ENCODE measurements around the gene ATOX1.

ATOX1 gene

DNA sequence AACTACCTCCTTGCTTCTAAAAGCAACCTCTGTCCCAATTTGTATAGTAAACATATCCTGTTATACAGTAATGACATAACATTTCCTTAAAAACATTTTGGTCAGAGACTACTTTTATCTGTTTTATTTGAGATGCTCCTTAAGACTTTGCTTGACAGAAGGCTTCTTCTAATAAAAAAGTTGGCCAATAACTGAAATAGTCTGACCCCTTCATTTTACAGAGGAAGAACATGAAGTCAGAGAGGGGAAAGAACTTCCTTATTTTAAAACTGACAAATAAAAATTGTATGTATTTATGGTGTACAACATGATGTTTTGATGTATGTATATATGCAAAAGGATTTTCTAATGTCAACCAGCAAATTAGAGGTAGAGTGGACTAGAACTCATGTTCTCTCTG is 35.9 kb downstream of the ATOX1 start:
- H3K36me3 ChIP-seq (ENCODE audit: control insufficient read depth in 2 of 2, insufficient read depth in 1 of 2, low read length in 2 of 2), result no peaks in the 10 kb centered on the region
- ChIA-PET CTCF (interaction anchor here (0.6 to 6.3 kb wide), 5 partner anchors 17 to 63 kb away, joined by 3 to 103 read pairs (median 4); no protein-coding TSS in a partner anchor), POLR2A (interaction anchor here (1.5 kb wide), 1 partner anchor 49 kb away, joined by 6 read pairs; the partner anchor contains the start of gene G3BP1)
- TF ChIP-seq ZNF423 (tag by site-specific recombination; IDR thresholded peaks at IDR 0.05) (no peak), KLF8 (tag by site-specific recombination; IDR thresholded peaks at IDR 0.05) (no peak), GLIS1 (tag by site-specific recombination; IDR thresholded peaks at IDR 0.05) (no peak), ZNF292 (tag by site-specific recombination; IDR thresholded peaks at IDR 0.05; ENCODE audit: borderline replicate concordance, low read depth) (no peak), SP7 (tag by site-specific recombination; IDR thresholded peaks at IDR 0.05) (no peak), ZNF692 (tag by site-specific recombination; IDR thresholded peaks at IDR 0.05) (no peak), ZNF768 (tag by site-specific recombination; IDR thresholded peaks at IDR 0.05) (no peak), ZNF266 (tag by site-specific recombination; IDR thresholded peaks at IDR 0.05; ENCODE audit: low read depth) (no peak), ZNF558 (tag by site-specific recombination; IDR thresholded peaks at IDR 0.05) (no peak), ZNF169 (tag by site-specific recombination; IDR thresholded peaks at IDR 0.05) (no peak)
- TF ChIP-seq, protein P1, sequence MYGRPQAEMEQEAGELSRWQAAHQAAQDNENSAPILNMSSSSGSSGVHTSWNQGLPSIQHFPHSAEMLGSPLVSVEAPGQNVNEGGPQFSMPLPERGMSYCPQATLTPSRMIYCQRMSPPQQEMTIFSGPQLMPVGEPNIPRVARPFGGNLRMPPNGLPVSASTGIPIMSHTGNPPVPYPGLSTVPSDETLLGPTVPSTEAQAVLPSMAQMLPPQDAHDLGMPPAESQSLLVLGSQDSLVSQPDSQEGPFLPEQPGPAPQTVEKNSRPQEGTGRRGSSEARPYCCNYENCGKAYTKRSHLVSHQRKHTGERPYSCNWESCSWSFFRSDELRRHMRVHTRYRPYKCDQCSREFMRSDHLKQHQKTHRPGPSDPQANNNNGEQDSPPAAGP (tag by site-specific recombination; IDR thresholded peaks at IDR 0.05), result no peak
- TF ChIP-seq, protein P2, sequence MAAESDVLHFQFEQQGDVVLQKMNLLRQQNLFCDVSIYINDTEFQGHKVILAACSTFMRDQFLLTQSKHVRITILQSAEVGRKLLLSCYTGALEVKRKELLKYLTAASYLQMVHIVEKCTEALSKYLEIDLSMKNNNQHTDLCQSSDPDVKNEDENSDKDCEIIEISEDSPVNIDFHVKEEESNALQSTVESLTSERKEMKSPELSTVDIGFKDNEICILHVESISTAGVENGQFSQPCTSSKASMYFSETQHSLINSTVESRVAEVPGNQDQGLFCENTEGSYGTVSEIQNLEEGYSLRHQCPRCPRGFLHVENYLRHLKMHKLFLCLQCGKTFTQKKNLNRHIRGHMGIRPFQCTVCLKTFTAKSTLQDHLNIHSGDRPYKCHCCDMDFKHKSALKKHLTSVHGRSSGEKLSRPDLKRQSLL (tag by site-specific recombination; IDR thresholded peaks at IDR 0.05), result no peak
- H3K27ac ChIP-seq (ENCODE audit: extremely low read depth, low read depth, low read length), result no peak overlapping the region
- no peaks in the 10 kb centered on the region for H3K4me1 ChIP-seq (ENCODE audit: control insufficient read depth, insufficient read depth, low read length)
- H3K9me3 ChIP-seq (ENCODE audit: control insufficient read depth, insufficient read depth, low read depth, low read length), result no peaks in the 10 kb centered on the region
- no peak overlapping the region for H3K4me3 ChIP-seq (ENCODE audit: low read depth, low read length)

DNA sequence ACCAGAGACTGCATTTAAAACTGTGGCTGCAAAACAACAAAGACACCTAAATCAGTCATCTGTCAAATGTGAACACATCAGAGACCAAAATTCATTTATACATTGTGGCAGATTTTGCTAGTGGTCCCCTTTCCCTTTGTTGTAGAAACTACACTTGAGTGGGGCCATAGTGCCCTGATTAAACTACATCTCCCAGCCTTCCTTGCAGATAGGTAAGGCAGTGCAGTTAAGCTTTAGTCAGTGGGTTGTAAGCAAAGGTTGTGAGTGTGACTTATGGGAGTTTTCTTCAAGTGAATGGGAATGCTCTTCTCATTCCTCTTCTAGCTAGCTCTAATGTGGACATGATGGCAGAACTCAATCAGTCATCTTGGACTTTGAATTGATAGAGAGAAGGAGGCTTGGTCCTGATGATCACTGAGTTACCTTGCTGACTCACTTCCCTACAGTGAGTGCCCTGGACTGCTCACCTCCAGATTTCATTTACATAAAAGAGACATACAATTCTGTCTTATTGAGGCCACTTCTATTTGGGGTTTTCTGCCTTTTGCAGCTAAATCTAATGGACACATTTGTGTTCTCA is 36.5 kb downstream of the ATOX1 start:
- CTCF ChIA-PET, result interaction anchor here (0.6 to 6.3 kb wide), 7 partner anchors 17 to 70 kb away, joined by 3 to 103 read pairs (median 4); no protein-coding TSS in a partner anchor
- TF ChIP-seq ZNF112 (tag by site-specific recombination; IDR thresholded peaks at IDR 0.05), result no peak
- H3K9me3 ChIP-seq (ENCODE audit: control insufficient read depth, insufficient read depth, low read depth, low read length), result no peaks in the 10 kb centered on the region
- H3K4me3 ChIP-seq (ENCODE audit: low read depth, low read length), result no peak overlapping the region
- no peaks in the 10 kb centered on the region for H3K4me1 ChIP-seq (ENCODE audit: control insufficient read depth, insufficient read depth, low read length)
- H3K27ac ChIP-seq (ENCODE audit: extremely low read depth, low read depth, low read length), result no peak overlapping the region
- H3K36me3 ChIP-seq (ENCODE audit: control insufficient read depth in 2 of 2, insufficient read depth in 1 of 2, low read length in 2 of 2), result no peaks in the 10 kb centered on the region
- POLR2A ChIA-PET, result interaction anchor here (1.5 kb wide), 1 partner anchor 49 kb away, joined by 6 read pairs; the partner anchor contains the start of gene G3BP1

DNA sequence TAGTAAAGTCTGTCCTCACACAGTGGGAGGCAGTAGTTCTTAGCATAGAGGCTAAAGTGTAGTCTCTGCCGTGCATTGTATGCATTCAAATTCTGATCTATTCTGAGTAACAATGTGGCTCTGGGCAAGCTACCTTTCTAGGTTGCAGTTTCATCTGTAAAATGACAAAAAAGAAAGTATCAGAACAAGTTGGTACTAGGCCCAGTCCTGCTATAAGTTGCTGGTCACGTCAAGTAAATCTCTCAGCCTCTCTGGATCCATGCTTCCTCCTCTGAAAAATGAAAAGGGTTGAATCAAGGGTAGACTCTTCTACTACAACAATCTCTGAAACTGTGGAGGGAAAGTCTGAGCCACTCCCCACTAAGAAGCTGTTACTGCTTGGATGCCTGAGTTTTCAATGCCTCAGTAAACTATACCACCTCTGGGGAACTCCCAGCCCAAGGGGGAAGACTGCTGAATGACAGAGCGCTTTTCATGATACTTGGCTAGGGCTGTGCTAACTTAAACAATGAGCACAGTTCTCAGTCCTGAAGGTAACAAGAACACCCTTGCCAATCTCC is 37.3 kb downstream of the ATOX1 start:
- CTCF ChIA-PET, result interaction anchor here (0.6 to 6.3 kb wide), 8 partner anchors 14 to 730 kb away, joined by 3 to 103 read pairs (median 4); no protein-coding TSS in a partner anchor
- POLR2A ChIA-PET, result interaction anchor here (1.0 to 1.5 kb wide), 2 partner anchors 19 to 50 kb away, joined by 3 to 6 read pairs; partner anchors contain the start of gene G3BP1
- Histone ChIP-seq H3K36me3 (ENCODE audit: control insufficient read depth in 2 of 2, insufficient read depth in 1 of 2, low read length in 2 of 2) (no peaks in the 10 kb centered on the region), H3K27ac (ENCODE audit: extremely low read depth, low read depth, low read length) (no peak overlapping the region), H3K4me3 (ENCODE audit: low read depth, low read length) (no peak overlapping the region), H3K9me3 (ENCODE audit: control insufficient read depth, insufficient read depth, low read depth, low read length) (no peaks in the 10 kb centered on the region), H3K4me1 (ENCODE audit: control insufficient read depth, insufficient read depth, low read length) (no peaks in the 10 kb centered on the region)
- TF ChIP-seq, protein P3, sequence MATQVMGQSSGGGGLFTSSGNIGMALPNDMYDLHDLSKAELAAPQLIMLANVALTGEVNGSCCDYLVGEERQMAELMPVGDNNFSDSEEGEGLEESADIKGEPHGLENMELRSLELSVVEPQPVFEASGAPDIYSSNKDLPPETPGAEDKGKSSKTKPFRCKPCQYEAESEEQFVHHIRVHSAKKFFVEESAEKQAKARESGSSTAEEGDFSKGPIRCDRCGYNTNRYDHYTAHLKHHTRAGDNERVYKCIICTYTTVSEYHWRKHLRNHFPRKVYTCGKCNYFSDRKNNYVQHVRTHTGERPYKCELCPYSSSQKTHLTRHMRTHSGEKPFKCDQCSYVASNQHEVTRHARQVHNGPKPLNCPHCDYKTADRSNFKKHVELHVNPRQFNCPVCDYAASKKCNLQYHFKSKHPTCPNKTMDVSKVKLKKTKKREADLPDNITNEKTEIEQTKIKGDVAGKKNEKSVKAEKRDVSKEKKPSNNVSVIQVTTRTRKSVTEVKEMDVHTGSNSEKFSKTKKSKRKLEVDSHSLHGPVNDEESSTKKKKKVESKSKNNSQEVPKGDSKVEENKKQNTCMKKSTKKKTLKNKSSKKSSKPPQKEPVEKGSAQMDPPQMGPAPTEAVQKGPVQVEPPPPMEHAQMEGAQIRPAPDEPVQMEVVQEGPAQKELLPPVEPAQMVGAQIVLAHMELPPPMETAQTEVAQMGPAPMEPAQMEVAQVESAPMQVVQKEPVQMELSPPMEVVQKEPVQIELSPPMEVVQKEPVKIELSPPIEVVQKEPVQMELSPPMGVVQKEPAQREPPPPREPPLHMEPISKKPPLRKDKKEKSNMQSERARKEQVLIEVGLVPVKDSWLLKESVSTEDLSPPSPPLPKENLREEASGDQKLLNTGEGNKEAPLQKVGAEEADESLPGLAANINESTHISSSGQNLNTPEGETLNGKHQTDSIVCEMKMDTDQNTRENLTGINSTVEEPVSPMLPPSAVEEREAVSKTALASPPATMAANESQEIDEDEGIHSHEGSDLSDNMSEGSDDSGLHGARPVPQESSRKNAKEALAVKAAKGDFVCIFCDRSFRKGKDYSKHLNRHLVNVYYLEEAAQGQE (tag by site-specific recombination; IDR thresholded peaks at IDR 0.05), result no peak
- TF ChIP-seq, protein P4, sequence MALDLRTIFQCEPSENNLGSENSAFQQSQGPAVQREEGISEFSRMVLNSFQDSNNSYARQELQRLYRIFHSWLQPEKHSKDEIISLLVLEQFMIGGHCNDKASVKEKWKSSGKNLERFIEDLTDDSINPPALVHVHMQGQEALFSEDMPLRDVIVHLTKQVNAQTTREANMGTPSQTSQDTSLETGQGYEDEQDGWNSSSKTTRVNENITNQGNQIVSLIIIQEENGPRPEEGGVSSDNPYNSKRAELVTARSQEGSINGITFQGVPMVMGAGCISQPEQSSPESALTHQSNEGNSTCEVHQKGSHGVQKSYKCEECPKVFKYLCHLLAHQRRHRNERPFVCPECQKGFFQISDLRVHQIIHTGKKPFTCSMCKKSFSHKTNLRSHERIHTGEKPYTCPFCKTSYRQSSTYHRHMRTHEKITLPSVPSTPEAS (tag by site-specific recombination; IDR thresholded peaks at IDR 0.05), result no peak
- TF ChIP-seq KLF7 (tag by site-specific recombination; IDR thresholded peaks at IDR 0.05; ENCODE audit: borderline replicate concordance) (no peak), ZNF664 (tag by site-specific recombination; IDR thresholded peaks at IDR 0.05) (no peak), ZNF248 (tag by site-specific recombination; IDR thresholded peaks at IDR 0.05) (no peak), BCL11B (tag by site-specific recombination; IDR thresholded peaks at IDR 0.05; ENCODE audit: low read depth) (no peak), TCF7L2 (IDR thresholded peaks at IDR 0.05; ENCODE audit: borderline replicate concordance, low read depth, low read length) (no peak), ZNF529 (tag by site-specific recombination; IDR thresholded peaks at IDR 0.05; ENCODE audit: insufficient replicate concordance) (no peak), ZNF48 (tag by site-specific recombination; IDR thresholded peaks at IDR 0.05) (no peak), ZNF514 (tag by site-specific recombination; IDR thresholded peaks at IDR 0.05) (no peak)
